Keratinocyte (primary cell): ENCODE data around the gene HERC6. TPM values are rescaled to one million over a fixed set of nuclear protein-coding genes. Genes with fewer than 3 reads are reported as not detected.
A peak's percentile ranks its signal among the peaks of the same experiment; 100 is the strongest.

Source experiments
- DNase-seq: peaks from one replicate; pipeline ENCODE4 v3.0.0-alpha.2; 2011; ENCODE audit warnings: low read depth, missing footprints, low spot score
- FAIRE-seq: peaks from 2 replicates; lab custom pipeline; 2011; peaks lifted over from hg19 to GRCh38; lab: Jason Lieb, UNC
- H2AFZ ChIP-seq: 2 replicates; pipeline ENCODE4 v1.6.0; 2012; ENCODE audit warnings: low read length, control low read depth, inconsistent platforms; ENCODE audit not compliant: control insufficient read depth
- H3K27ac ChIP-seq: 2 replicates; pipeline ENCODE4 v1.5.1; 2011; ENCODE audit warnings: low read length; ENCODE audit not compliant: control insufficient read depth, insufficient read depth
- H3K27me3 ChIP-seq: 3 replicates; pipeline ENCODE4 v1.6.0; 2011; ENCODE audit warnings: low read length; ENCODE audit not compliant: control insufficient read depth, insufficient read depth; ENCODE audit errors: extremely low read depth
- H3K36me3 ChIP-seq, 2 experiments: 2 replicates in 1 of 2; 3 replicates in 1 of 2; pipeline ENCODE4 v1.5.1; 2011; ENCODE audit warnings: low read length in 2 of 2, mild to moderate bottlenecking in 1 of 2; ENCODE audit not compliant: control insufficient read depth in 2 of 2, insufficient read depth in 2 of 2; ENCODE audit errors: extremely low read depth in 1 of 2
- H3K4me1 ChIP-seq: 3 replicates; pipeline ENCODE4 v1.5.1; 2011; ENCODE audit warnings: low read length; ENCODE audit not compliant: control insufficient read depth, insufficient read depth; ENCODE audit errors: extremely low read depth
- H3K4me2 ChIP-seq: 3 replicates; pipeline ENCODE4 v1.6.0; 2011; ENCODE audit warnings: low read depth, low read length; ENCODE audit not compliant: control insufficient read depth, insufficient read depth; ENCODE audit errors: extremely low read depth
- H3K4me3 ChIP-seq, 3 experiments: fragments of 200-600 bp in 1 of 3; sonication (generic) in 1 of 3; 2 replicates in 2 of 3; 3 replicates in 1 of 3; pipeline ENCODE4 v1.5.1; 2011 to 2016; ENCODE audit warnings: low read length in 3 of 3, mild to moderate bottlenecking in 3 of 3, control low read depth in 2 of 3, inconsistent platforms in 1 of 3, low read depth in 1 of 3, mixed read lengths in 1 of 3, mixed run types in 1 of 3, moderate library complexity in 1 of 3; ENCODE audit not compliant: control insufficient read depth in 2 of 3, insufficient read depth in 2 of 3; ENCODE audit errors: extremely low read depth in 1 of 3
- H3K79me2 ChIP-seq: 2 replicates; pipeline ENCODE4 v1.6.0; 2012; ENCODE audit warnings: low read length; ENCODE audit not compliant: control insufficient read depth, insufficient read depth
- H3K9ac ChIP-seq: 3 replicates; pipeline ENCODE4 v1.6.0; 2011; ENCODE audit warnings: low read length; ENCODE audit not compliant: control insufficient read depth, insufficient read depth; ENCODE audit errors: extremely low read depth
- H3K9me1 ChIP-seq: 3 replicates; pipeline ENCODE4 v1.6.0; 2011; ENCODE audit warnings: low read length; ENCODE audit not compliant: control insufficient read depth, insufficient read depth; ENCODE audit errors: extremely low read depth
- H3K9me3 ChIP-seq: 2 replicates; pipeline ENCODE4 v1.5.1; 2012; ENCODE audit warnings: low read depth, low read length; ENCODE audit not compliant: control insufficient read depth
- H4K20me1 ChIP-seq: 3 replicates; pipeline ENCODE4 v1.6.0; 2011; ENCODE audit warnings: low read length; ENCODE audit not compliant: control insufficient read depth, insufficient read depth; ENCODE audit errors: extremely low read depth
- EZH2 ChIP-seq: IDR thresholded peaks from one replicate; pipeline ENCODE4 v1.6.1; 2012; ENCODE audit warnings: inconsistent platforms, mild to moderate bottlenecking, low read length, moderate library complexity
- dilution Hi-C: fragments of 300-500 bp; cut with MboI; formaldehyde crosslinking; loops from one replicate; pipeline ENCODE4 v1.7.0; 2020; ENCODE audit warnings: low sequenced_read_pairs; ENCODE audit not compliant: extremely low pct_ligation_motif_present
- polyA plus RNA-seq, 5 experiments: library from polyadenylated mRNA; depleted of rRNA in 3 of 5; stranded (reverse) in 3 of 5; stranded (forward) in 1 of 5; unstranded in 1 of 5; fragments of >200 nt; gene quantifications; 1 replicate in 1 of 5; 2 replicates in 3 of 5; 3 replicates in 1 of 5; pipeline versions ENCODE4 v1.2.1 to v1.2.3, GENCODE V29; 2011 to 2012; ENCODE audit warnings: missing spikeins in 2 of 5, low read depth in 1 of 5, low replicate concordance in 1 of 5
- TF ChIP-seq, protein P1 (sequence below), 3 experiments: IDR thresholded peaks in 1 of 3; conservative IDR thresholded peaks in 1 of 3; optimal IDR thresholded peaks in 1 of 3; 2 replicates in 2 of 3; 3 replicates in 1 of 3; pipeline versions ENCODE3 to v1.5.1; 2011; ENCODE audit warnings: low read length in 3 of 3, mild to moderate bottlenecking in 3 of 3, moderate library complexity in 2 of 3, control low read depth in 1 of 3, inconsistent platforms in 1 of 3; ENCODE audit not compliant: insufficient read depth in 2 of 3; ENCODE audit errors: extremely low read depth in 1 of 3

Gene HERC6
- polyA plus RNA-seq, 1 donor (not counting 4 experiments of a cell fraction or from before 2014, with no cell fraction given) = 33.9 TPM

GRCh38 chr4:88439161-88439760, 60.6 kb downstream of the HERC6 start:
- FAIRE-seq (peak; percentile 96), DNase-seq (no peak)
- no peaks in the 10 kb centered on the region for H3K27me3 ChIP-seq
- no peaks in the 10 kb centered on the region for H3K9me1 ChIP-seq
- no peak overlapping the region for H3K27ac ChIP-seq
- no peaks in the 10 kb centered on the region for H4K20me1 ChIP-seq
- peak overlapping the region; percentile 27 for H3K4me2 ChIP-seq
- TF ChIP-seq EZH2 = no peak
- TF ChIP-seq, protein P1, sequence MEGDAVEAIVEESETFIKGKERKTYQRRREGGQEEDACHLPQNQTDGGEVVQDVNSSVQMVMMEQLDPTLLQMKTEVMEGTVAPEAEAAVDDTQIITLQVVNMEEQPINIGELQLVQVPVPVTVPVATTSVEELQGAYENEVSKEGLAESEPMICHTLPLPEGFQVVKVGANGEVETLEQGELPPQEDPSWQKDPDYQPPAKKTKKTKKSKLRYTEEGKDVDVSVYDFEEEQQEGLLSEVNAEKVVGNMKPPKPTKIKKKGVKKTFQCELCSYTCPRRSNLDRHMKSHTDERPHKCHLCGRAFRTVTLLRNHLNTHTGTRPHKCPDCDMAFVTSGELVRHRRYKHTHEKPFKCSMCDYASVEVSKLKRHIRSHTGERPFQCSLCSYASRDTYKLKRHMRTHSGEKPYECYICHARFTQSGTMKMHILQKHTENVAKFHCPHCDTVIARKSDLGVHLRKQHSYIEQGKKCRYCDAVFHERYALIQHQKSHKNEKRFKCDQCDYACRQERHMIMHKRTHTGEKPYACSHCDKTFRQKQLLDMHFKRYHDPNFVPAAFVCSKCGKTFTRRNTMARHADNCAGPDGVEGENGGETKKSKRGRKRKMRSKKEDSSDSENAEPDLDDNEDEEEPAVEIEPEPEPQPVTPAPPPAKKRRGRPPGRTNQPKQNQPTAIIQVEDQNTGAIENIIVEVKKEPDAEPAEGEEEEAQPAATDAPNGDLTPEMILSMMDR (optimal IDR thresholded peaks at IDR 0.05 in 1 of 3, IDR thresholded peaks at IDR 0.05 in 1 of 3, conservative IDR thresholded peaks at IDR 0.05 in 1 of 3; ENCODE audit: extremely low read depth in 1 of 3, insufficient read depth in 2 of 3, low read length in 3 of 3) = no peak
- H3K79me2 ChIP-seq = no peaks in the 10 kb centered on the region
- dilution Hi-C loops = no loop called here
- H3K9me3 ChIP-seq = no peaks in the 10 kb centered on the region
- H3K9ac ChIP-seq = no peak overlapping the region
- H3K36me3 ChIP-seq = peaks cover 3 to 5% of the 10 kb centered on the region in 2 experiments
- peak overlapping the region; percentile 27 for H2AFZ ChIP-seq
- no peak overlapping the region for H3K4me3 ChIP-seq
- peaks cover 9% of the 10 kb centered on the region for H3K4me1 ChIP-seq

DNA sequence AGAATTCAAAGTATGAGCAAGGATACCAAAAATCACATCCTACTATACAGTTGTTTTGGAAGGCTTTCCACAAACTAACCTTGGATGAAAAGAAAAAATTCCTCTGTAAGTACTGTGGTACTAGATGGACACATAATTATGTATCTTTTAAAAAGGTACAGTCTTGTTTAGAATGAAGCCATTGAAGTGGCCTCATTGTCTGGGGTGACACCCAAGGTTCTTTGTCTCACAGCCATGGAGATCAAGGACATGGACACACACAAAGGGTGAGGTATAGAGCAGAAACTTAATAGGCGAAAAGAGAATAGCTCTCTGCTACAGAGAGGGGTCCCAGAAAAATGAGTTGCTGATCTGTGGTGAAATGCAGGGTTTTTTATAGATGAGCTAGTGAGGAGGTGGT, 61.5 kb downstream of the HERC6 start:
- Histone ChIP-seq H2AFZ (no peak overlapping the region), H3K4me1 (peaks cover 14% of the 10 kb centered on the region), H3K4me3 (no peak overlapping the region), H3K9me3 (no peaks in the 10 kb centered on the region), H3K4me2 (no peak overlapping the region), H3K36me3 (peaks cover 3 to 4% of the 10 kb centered on the region in 2 experiments), H3K9ac (no peak overlapping the region), H3K27ac (no peak overlapping the region), H3K9me1 (no peaks in the 10 kb centered on the region), H3K27me3 (no peaks in the 10 kb centered on the region), H4K20me1 (no peaks in the 10 kb centered on the region), H3K79me2 (no peaks in the 10 kb centered on the region)
- dilution Hi-C loops = no loop called here
- no peak for TF ChIP-seq EZH2
- TF ChIP-seq, protein P1 (optimal IDR thresholded peaks at IDR 0.05 in 1 of 3, IDR thresholded peaks at IDR 0.05 in 1 of 3, conservative IDR thresholded peaks at IDR 0.05 in 1 of 3; ENCODE audit: extremely low read depth in 1 of 3, insufficient read depth in 2 of 3, low read length in 3 of 3) = no peak
- DNase-seq = no peak
- no peak for FAIRE-seq
